ENCODE data around the gene CMTM3.

CMTM3 gene

DNA sequence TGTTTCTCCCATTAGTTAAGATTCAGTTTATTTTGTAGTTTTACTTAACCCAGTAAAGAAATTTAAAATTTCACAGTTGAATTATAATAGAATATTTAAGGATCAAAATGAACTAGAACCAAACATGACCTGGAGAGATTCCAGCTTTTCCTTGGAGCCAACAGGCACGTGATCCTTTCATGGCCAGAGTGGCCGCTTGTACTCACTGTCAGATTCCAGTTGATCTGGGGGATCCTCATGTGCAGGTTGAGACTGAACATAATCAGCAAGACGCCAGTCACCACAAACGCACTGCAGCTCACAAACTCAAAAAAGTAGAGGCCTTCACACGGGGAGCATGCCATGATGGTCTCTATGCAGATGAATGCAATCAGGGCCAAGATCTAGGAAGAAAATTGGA is 31.7 kb downstream of the CMTM3 start:
- no peaks in the 10 kb centered on the region for H3K9me3 ChIP-seq
- no peak overlapping the region for H3K27ac ChIP-seq
- no peaks in the 10 kb centered on the region for H3K4me1 ChIP-seq (ENCODE audit: control insufficient read depth in 1 of 2, insufficient read depth in 1 of 2, low read depth in 1 of 2, low read length in 1 of 2)
- TF ChIP-seq, protein P1, sequence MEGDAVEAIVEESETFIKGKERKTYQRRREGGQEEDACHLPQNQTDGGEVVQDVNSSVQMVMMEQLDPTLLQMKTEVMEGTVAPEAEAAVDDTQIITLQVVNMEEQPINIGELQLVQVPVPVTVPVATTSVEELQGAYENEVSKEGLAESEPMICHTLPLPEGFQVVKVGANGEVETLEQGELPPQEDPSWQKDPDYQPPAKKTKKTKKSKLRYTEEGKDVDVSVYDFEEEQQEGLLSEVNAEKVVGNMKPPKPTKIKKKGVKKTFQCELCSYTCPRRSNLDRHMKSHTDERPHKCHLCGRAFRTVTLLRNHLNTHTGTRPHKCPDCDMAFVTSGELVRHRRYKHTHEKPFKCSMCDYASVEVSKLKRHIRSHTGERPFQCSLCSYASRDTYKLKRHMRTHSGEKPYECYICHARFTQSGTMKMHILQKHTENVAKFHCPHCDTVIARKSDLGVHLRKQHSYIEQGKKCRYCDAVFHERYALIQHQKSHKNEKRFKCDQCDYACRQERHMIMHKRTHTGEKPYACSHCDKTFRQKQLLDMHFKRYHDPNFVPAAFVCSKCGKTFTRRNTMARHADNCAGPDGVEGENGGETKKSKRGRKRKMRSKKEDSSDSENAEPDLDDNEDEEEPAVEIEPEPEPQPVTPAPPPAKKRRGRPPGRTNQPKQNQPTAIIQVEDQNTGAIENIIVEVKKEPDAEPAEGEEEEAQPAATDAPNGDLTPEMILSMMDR (IDR thresholded peaks at IDR 0.05): no peak
- H3K36me3 ChIP-seq: peaks cover 14% of the 10 kb centered on the region
- H3K27me3 ChIP-seq: no peaks in the 10 kb centered on the region
- H3K4me3 ChIP-seq (ENCODE audit: low read depth in 1 of 2, low read length in 1 of 2): no peak overlapping the region

DNA sequence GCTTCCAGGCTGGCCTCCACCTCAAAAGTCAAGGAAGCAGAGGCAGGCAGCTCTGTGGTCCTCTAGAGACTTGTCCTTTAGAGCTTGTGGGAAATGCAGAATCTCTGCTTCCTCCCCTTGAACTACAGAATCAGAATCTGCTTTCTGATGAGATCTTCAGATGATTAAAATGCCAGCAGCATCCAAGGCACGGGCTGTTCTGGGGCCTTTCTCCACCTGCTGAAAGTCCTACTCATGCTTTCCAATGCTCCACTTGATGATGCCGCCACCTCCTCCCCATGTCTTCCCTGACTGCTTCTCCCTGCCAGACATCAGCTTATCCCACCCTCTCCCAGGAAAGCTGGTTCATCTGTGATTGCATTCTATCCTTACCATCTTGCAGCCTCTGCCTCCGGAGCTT is 33.3 kb downstream of the CMTM3 start:
- Histone ChIP-seq H3K9me3 (no peaks in the 10 kb centered on the region), H3K27me3 (no peaks in the 10 kb centered on the region), H3K4me1 (ENCODE audit: control insufficient read depth in 1 of 2, insufficient read depth in 1 of 2, low read depth in 1 of 2, low read length in 1 of 2) (no peaks in the 10 kb centered on the region), H3K4me3 (ENCODE audit: low read depth in 1 of 2, low read length in 1 of 2) (no peak overlapping the region), H3K36me3 (peaks cover 14% of the 10 kb centered on the region), H3K27ac (no peak overlapping the region)
- TF ChIP-seq, protein P1 (IDR thresholded peaks at IDR 0.05): no peak

DNA sequence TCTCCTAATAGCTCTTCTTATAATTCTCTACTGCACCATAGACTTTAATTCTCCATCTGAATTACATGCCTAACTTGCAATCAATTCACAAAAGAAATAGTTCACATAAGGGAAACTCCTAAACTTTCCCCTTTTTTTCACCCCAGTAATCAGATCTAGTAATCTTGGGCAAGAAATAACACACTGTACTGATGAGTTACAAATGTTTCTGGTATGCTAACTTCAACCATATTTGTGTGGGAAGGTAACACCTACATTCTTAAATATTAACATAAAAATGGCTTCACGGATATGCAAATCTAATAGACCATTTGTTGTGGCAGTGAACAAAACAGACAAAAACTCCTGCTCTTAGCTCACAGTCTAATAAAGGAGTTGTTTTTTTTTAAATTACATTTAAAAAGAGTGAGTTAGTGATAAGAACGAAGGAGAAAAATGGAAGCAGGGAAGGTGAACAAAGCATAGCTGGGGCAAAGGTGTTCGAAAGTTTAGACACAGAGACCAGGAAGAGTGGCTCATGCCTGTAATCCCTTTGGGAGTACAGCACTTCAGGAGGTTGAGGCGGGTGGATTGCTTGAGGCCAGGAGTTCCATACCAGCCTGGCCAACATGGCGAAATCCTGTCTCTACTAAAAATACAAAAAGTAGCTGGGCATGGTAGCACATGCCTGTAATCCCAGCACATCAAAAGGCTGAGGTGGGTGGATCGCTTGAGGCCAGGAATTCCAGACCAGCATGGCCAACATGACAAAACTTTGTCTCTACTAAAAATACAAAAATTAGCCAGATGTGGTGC is 34.8 kb downstream of the CMTM3 start:
- TF ChIP-seq, protein P1 (IDR thresholded peaks at IDR 0.05): no peak
- H3K27ac ChIP-seq: no peak overlapping the region

DNA sequence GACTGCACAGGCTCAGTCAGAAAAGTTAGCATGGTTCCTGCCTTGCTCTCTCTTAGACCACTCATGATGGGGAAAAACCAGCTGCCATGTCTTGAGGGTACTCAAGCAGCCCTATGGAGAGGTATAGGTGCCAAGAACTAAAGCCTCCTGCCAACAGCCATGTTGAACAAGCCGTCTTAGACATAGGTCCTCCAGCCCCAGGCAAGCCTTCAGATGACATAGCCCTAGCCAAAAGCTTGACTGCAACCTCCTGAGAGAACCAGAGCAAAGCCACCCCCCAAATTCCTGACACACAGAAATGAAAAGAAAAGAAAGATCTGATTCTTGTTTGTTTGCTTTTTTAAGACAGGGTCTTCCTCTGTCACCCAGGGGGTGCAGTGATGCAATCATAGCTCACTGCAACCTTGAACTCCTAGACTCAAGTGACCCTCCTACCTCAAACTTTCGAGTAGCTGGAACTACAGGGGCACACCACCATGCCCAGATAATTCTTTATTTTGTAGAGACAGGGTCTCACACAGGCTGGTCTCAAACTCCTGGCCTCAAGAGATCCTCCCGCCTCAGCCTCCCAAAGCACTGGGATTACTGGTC is 36.3 kb downstream of the CMTM3 start:
- H3K36me3 ChIP-seq: no peaks in the 10 kb centered on the region
- no peaks in the 10 kb centered on the region for H3K9me3 ChIP-seq
- H3K27ac ChIP-seq: no peak overlapping the region
- no peak overlapping the region for H3K4me3 ChIP-seq (ENCODE audit: low read depth in 1 of 2, low read length in 1 of 2)
- no peaks in the 10 kb centered on the region for H3K4me1 ChIP-seq (ENCODE audit: control insufficient read depth in 1 of 2, insufficient read depth in 1 of 2, low read depth in 1 of 2, low read length in 1 of 2)
- TF ChIP-seq, protein P1 (IDR thresholded peaks at IDR 0.05): no peak
- H3K27me3 ChIP-seq: no peaks in the 10 kb centered on the region

More for the DNA sequence above, 34.8 kb downstream of the CMTM3 start:
- Histone ChIP-seq H3K27me3 (no peaks in the 10 kb centered on the region), H3K4me3 (ENCODE audit: low read depth in 1 of 2, low read length in 1 of 2) (no peak overlapping the region), H3K36me3 (peaks cover 8% of the 10 kb centered on the region), H3K9me3 (no peaks in the 10 kb centered on the region), H3K4me1 (ENCODE audit: control insufficient read depth in 1 of 2, insufficient read depth in 1 of 2, low read depth in 1 of 2, low read length in 1 of 2) (no peaks in the 10 kb centered on the region)

DNA sequence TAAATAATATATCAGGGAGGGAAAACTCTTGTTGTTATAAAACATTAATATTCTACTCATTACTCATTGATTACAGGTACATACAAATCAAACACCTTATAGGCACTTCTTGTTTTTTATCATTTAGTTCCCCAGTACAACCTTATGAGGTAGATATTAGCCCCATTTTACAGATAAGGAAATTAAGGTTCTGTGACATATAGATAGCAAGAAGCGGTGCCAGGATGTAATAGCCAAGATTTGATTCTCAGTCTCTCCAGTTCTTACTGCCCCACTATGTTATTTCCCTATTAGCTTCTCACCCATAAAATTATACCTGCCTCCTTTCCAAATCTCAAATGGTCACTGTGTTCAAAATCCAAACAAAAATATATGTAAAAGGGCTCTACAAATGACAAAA is 36.9 kb downstream of the CMTM3 start:
- no peaks in the 10 kb centered on the region for H3K9me3 ChIP-seq
- no peaks in the 10 kb centered on the region for H3K36me3 ChIP-seq
- H3K4me1 ChIP-seq (ENCODE audit: control insufficient read depth in 1 of 2, insufficient read depth in 1 of 2, low read depth in 1 of 2, low read length in 1 of 2): no peaks in the 10 kb centered on the region
- no peak overlapping the region for H3K27ac ChIP-seq
- H3K27me3 ChIP-seq: no peaks in the 10 kb centered on the region
- no peak overlapping the region for H3K4me3 ChIP-seq (ENCODE audit: low read depth in 1 of 2, low read length in 1 of 2)
- TF ChIP-seq, protein P1 (IDR thresholded peaks at IDR 0.05): no peak

All from neutrophil (primary cell).